Stimulated activated memory B cell treated with anti-CD40 and anti-IgM and Interleukin-4, amounts not matched to agents 10 μg/mL and 1 μg/mL and 100 μg/mL, for 72 hours (primary cell): ENCODE results near the gene FKBP9.
"Not testable (repeated sequence)": the region's sequence is repeated elsewhere in the genome, so short reads cannot be mapped to it uniquely, and the experiment has no call there.

ENCODE experiments used
- ATAC-seq: fragments of 150-1000 bp; cut with Tn5 transposase; 2 replicates; pipeline ENCODE4 v1.10.0; 2021
- H3K27ac Mint-ChIP-seq: one replicate; pipeline ENCODE4 v1.8.0; 2022; ENCODE audit warnings: mild to moderate bottlenecking, mixed read lengths
- H3K27me3 Mint-ChIP-seq: one replicate; pipeline ENCODE4 v1.8.0; 2022; ENCODE audit warnings: mixed read lengths
- H3K36me3 Mint-ChIP-seq: one replicate; pipeline ENCODE4 v1.8.0; 2022; ENCODE audit warnings: mixed read lengths
- H3K4me1 Mint-ChIP-seq: one replicate; pipeline ENCODE4 v1.8.0; 2022; ENCODE audit warnings: mixed read lengths
- H3K4me3 Mint-ChIP-seq: one replicate; pipeline ENCODE4 v1.8.0; 2022; ENCODE audit warnings: mild to moderate bottlenecking, moderate library complexity, mixed read lengths
- H3K9me3 Mint-ChIP-seq: one replicate; pipeline ENCODE4 v1.8.0; 2022; ENCODE audit warnings: mixed read lengths

The FKBP9 gene

GRCh38 chr7:32941681-32942414, 15.4 kb upstream of the FKBP9 start:
- Mint-ChIP-seq H3K4me3 (peak overlapping the region; percentile 98), H3K36me3 (peaks cover 7% of the 10 kb centered on the region), H3K27me3 (no peaks in the 10 kb centered on the region), H3K9me3 (no peaks in the 10 kb centered on the region), H3K4me1 (peaks cover 18% of the 10 kb centered on the region), H3K27ac (peak overlapping the region; percentile 92)
- no peak for ATAC-seq

GRCh38 chr7:32942415-32943251, 14.6 kb upstream of the FKBP9 start:
- Mint-ChIP-seq H3K4me3 (peak overlapping the region; percentile 98), H3K27me3 (no peaks in the 10 kb centered on the region), H3K36me3 (peaks cover 7% of the 10 kb centered on the region), H3K4me1 (peaks cover 18% of the 10 kb centered on the region), H3K27ac (peak overlapping the region; percentile 92), H3K9me3 (peaks cover under 1% of the 10 kb centered on the region)
- ATAC-seq, result peak; percentile 93

GRCh38 chr7:32943252-32944030, 13.8 kb upstream of the FKBP9 start:
- Mint-ChIP-seq H3K36me3 (peaks cover 14% of the 10 kb centered on the region), H3K27ac (no peak overlapping the region), H3K4me1 (peaks cover 18% of the 10 kb centered on the region), H3K27me3 (no peaks in the 10 kb centered on the region), H3K4me3 (peak overlapping the region; percentile 66), H3K9me3 (peaks cover 7% of the 10 kb centered on the region)
- ATAC-seq, result no peak

- no peak overlapping the region for H3K27ac Mint-ChIP-seq
- H3K4me1 Mint-ChIP-seq, result peaks cover under 1% of the 10 kb centered on the region
- ATAC-seq, result no peak
- peaks cover 11% of the 10 kb centered on the region for H3K9me3 Mint-ChIP-seq
- peaks cover 9% of the 10 kb centered on the region for H3K36me3 Mint-ChIP-seq
- no peaks in the 10 kb centered on the region for H3K27me3 Mint-ChIP-seq
- H3K4me3 Mint-ChIP-seq, result no peak overlapping the region
Observed at GRCh38 chr7:32947420-32947983, 9.7 kb upstream of the FKBP9 start.

GRCh38 chr7:32948202-32948601, 9.0 kb upstream of the FKBP9 start:
- H3K4me3 Mint-ChIP-seq, result no peak overlapping the region
- H3K27ac Mint-ChIP-seq, result no peak overlapping the region
- ATAC-seq, result no peak

GRCh38 chr7:32952876-32953275, 4.4 kb upstream of the FKBP9 start:
- no peak overlapping the region for H3K27ac Mint-ChIP-seq
- H3K36me3 Mint-ChIP-seq, result peaks cover 8% of the 10 kb centered on the region
- no peak overlapping the region for H3K4me3 Mint-ChIP-seq
- peaks cover 2% of the 10 kb centered on the region for H3K4me1 Mint-ChIP-seq
- no peak for ATAC-seq
- H3K9me3 Mint-ChIP-seq, result peaks cover 8% of the 10 kb centered on the region
- peaks cover 4% of the 10 kb centered on the region for H3K27me3 Mint-ChIP-seq

More at GRCh38 chr7:32948202-32948601, 9.0 kb upstream of the FKBP9 start:
- Mint-ChIP-seq H3K27me3 (no peaks in the 10 kb centered on the region), H3K36me3 (peaks cover 9% of the 10 kb centered on the region), H3K9me3 (peaks cover 11% of the 10 kb centered on the region), H3K4me1 (no peaks in the 10 kb centered on the region)

GRCh38 chr7:32958046-32959025, 1.1 kb downstream of the FKBP9 start:
- ATAC-seq, result no peak
- Mint-ChIP-seq H3K4me1 (peaks cover 6% of the 10 kb centered on the region), H3K4me3 (peak overlapping the region; percentile 77), H3K27ac (peak overlapping the region; percentile 9), H3K36me3 (no peaks in the 10 kb centered on the region), H3K9me3 (no peaks in the 10 kb centered on the region), H3K27me3 (peaks cover 17% of the 10 kb centered on the region)

- H3K9me3 Mint-ChIP-seq, ATAC-seq, H3K4me3 Mint-ChIP-seq, H3K27ac Mint-ChIP-seq, H3K4me1 Mint-ChIP-seq, H3K36me3 Mint-ChIP-seq: not testable (repeated sequence)
- peaks cover 12% of the 10 kb centered on the region for H3K27me3 Mint-ChIP-seq
Observed at GRCh38 chr7:32963880-32964301, 6.7 kb downstream of the FKBP9 start.

- H3K9me3 Mint-ChIP-seq, H3K4me3 Mint-ChIP-seq, H3K4me1 Mint-ChIP-seq, H3K27me3 Mint-ChIP-seq, H3K36me3 Mint-ChIP-seq: not testable (repeated sequence)
- H3K27ac Mint-ChIP-seq, result peak overlapping the region; percentile 52
- ATAC-seq, result peak; percentile 92
Observed at GRCh38 chr7:32964461-32965159, 7.4 kb downstream of the FKBP9 start.

- H3K36me3 Mint-ChIP-seq, H3K9me3 Mint-ChIP-seq, ATAC-seq, H3K4me1 Mint-ChIP-seq, H3K4me3 Mint-ChIP-seq, H3K27ac Mint-ChIP-seq: not testable (repeated sequence)
- H3K27me3 Mint-ChIP-seq, result peaks cover 16% of the 10 kb centered on the region
Observed at GRCh38 chr7:32966489-32967267, 9.4 kb downstream of the FKBP9 start.

GRCh38 chr7:32967268-32967582, 10.0 kb downstream of the FKBP9 start:
- peaks cover 17% of the 10 kb centered on the region for H3K27me3 Mint-ChIP-seq

GRCh38 chr7:32971967-32972366, 14.7 kb downstream of the FKBP9 start:
- not testable (repeated sequence) for H3K36me3 Mint-ChIP-seq, H3K27ac Mint-ChIP-seq, H3K9me3 Mint-ChIP-seq, ATAC-seq, H3K27me3 Mint-ChIP-seq, H3K4me3 Mint-ChIP-seq, H3K4me1 Mint-ChIP-seq

More at GRCh38 chr7:32967268-32967582, 10.0 kb downstream of the FKBP9 start:
- H3K4me3 Mint-ChIP-seq, H3K27ac Mint-ChIP-seq, H3K4me1 Mint-ChIP-seq, H3K9me3 Mint-ChIP-seq, ATAC-seq, H3K36me3 Mint-ChIP-seq: not testable (repeated sequence)

GRCh38 chr7:32977159-32977558, 19.9 kb downstream of the FKBP9 start:
- not testable (repeated sequence) for H3K4me1 Mint-ChIP-seq, H3K27me3 Mint-ChIP-seq, H3K27ac Mint-ChIP-seq, H3K36me3 Mint-ChIP-seq, ATAC-seq, H3K9me3 Mint-ChIP-seq, H3K4me3 Mint-ChIP-seq
